Panc1 (cell line): ENCODE data around the gene HBS1L. TPM values are rescaled to one million over a fixed set of nuclear protein-coding genes. Genes with fewer than 3 reads are reported as not detected.
A peak's percentile ranks its signal among the peaks of the same experiment; 100 is the strongest.

Experiments used
- ATAC-seq: fragments of 200-7000 bp; cut with Tn5 transposase; 2 replicates; pipeline ENCODE4 v1.9.1; 2020; ENCODE audit warnings: mild to moderate bottlenecking, moderate library complexity
- BruUV-seq: library from RNA; stranded (reverse); fragments of 400-500 nt; replicated peaks from 2 replicates; lab custom pipeline; 2021; lab: Mats Ljungman, UMichigan
- CTCF ChIA-PET: fragments of 300-600 bp; sonication (Branson Sonifier 250); formaldehyde crosslinking; loops from one replicate; lab custom pipeline; 2022; ENCODE audit warnings: antibody characterized with exemption; lab: Charles Lee
- POLR2A ChIA-PET: fragments of 300-600 bp; sonication (Branson Sonifier 250); formaldehyde crosslinking; loops from one replicate; lab custom pipeline; 2022; ENCODE audit warnings: antibody characterized with exemption; lab: Charles Lee
- DNase-seq: peaks from one replicate; pipeline ENCODE4 v3.0.0-alpha.2; 2010; ENCODE audit warnings: low read depth, low spot score
- H3K27ac ChIP-seq: 2 replicates; pipeline ENCODE4 v1.5.1; 2011; ENCODE audit warnings: mild to moderate bottlenecking, low read length, inconsistent platforms
- H3K27me3 ChIP-seq: fragments of 200-500 bp; sonication (Bioruptor generic); 2 replicates; pipeline ENCODE4 v1.6.0; 2014; ENCODE audit warnings: low read length, inconsistent platforms; ENCODE audit not compliant: control insufficient read depth, insufficient read depth
- H3K36me3 ChIP-seq: fragments of 200-500 bp; sonication (Bioruptor generic); 2 replicates; pipeline ENCODE4 v1.5.1; 2014; ENCODE audit warnings: inconsistent platforms, mild to moderate bottlenecking, low read length, moderate library complexity; ENCODE audit not compliant: control insufficient read depth, insufficient read depth
- H3K4me1 ChIP-seq: 2 replicates; pipeline ENCODE4 v1.5.1; 2011; ENCODE audit warnings: inconsistent platforms, mild to moderate bottlenecking, low read length, moderate library complexity; ENCODE audit not compliant: control insufficient read depth, insufficient read depth
- H3K4me3 ChIP-seq, 2 experiments: 2 replicates each; pipeline ENCODE4 v1.5.1; 2011 to 2012; ENCODE audit warnings: low read depth in 2 of 2, low read length in 2 of 2, mild to moderate bottlenecking in 2 of 2, inconsistent platforms in 1 of 2, moderate library complexity in 1 of 2
- H3K9me3 ChIP-seq: fragments of 200-500 bp; sonication (Bioruptor generic); 2 replicates; pipeline ENCODE4 v1.5.1; 2014; ENCODE audit warnings: low read depth, mild to moderate bottlenecking, inconsistent platforms, low read length, moderate library complexity; ENCODE audit not compliant: control insufficient read depth, insufficient read depth
- POLR2AphosphoS5 ChIP-seq: IDR thresholded peaks from 2 replicates; pipeline ENCODE4 v1.6.1; 2012; ENCODE audit warnings: mild to moderate bottlenecking, low read depth, low read length, moderate library complexity
- SIN3A ChIP-seq: IDR thresholded peaks from 2 replicates; pipeline ENCODE4 v1.6.1; 2012; ENCODE audit warnings: low read depth, mild to moderate bottlenecking, low read length, moderate library complexity, borderline replicate concordance; ENCODE audit not compliant: insufficient read depth
- TCF7L2 ChIP-seq: IDR thresholded peaks from 2 replicates; pipeline ENCODE4 v1.6.1; 2011; ENCODE audit warnings: mild to moderate bottlenecking, low read depth, low read length, inconsistent platforms
- in situ Hi-C: cut with HindIII; loops from 2 replicates; pipeline ENCODE4 v1.10.0; 2016; ENCODE audit warnings: low sequenced_read_pairs, low pct_unique_long_range_greater_than_20kb
- intact Hi-C: fragments of 100-400 bp; cut with micrococcal nuclease; formaldehyde crosslinking; loops from one replicate; pipeline ENCODE4 v1.10.0; 2022; ENCODE audit not compliant: unreplicated experiment
- total RNA-seq: library from RNA; stranded (reverse); gene quantifications from one replicate; pipeline ENCODE4 v1.2.1, GENCODE V29; 2021; ENCODE audit not compliant: unreplicated experiment
- TF ChIP-seq, protein P1 (sequence below): fragments of 450-650 bp; IDR thresholded peaks from 2 replicates; pipeline ENCODE4 v1.5.1; 2017; ENCODE audit warnings: mild to moderate bottlenecking
- TF ChIP-seq, protein P2 (sequence below), 2 experiments: IDR thresholded peaks; 2 replicates each; pipeline ENCODE4 v1.6.1; 2011 to 2012; ENCODE audit warnings: low read depth in 2 of 2, control low read depth in 1 of 2, low read length in 1 of 2, mild to moderate bottlenecking in 1 of 2, moderate library complexity in 1 of 2; ENCODE audit not compliant: insufficient read depth in 1 of 2

The HBS1L gene
- total RNA-seq, 1 experiment from 2014 or later, result 79.2 TPM

DNA sequence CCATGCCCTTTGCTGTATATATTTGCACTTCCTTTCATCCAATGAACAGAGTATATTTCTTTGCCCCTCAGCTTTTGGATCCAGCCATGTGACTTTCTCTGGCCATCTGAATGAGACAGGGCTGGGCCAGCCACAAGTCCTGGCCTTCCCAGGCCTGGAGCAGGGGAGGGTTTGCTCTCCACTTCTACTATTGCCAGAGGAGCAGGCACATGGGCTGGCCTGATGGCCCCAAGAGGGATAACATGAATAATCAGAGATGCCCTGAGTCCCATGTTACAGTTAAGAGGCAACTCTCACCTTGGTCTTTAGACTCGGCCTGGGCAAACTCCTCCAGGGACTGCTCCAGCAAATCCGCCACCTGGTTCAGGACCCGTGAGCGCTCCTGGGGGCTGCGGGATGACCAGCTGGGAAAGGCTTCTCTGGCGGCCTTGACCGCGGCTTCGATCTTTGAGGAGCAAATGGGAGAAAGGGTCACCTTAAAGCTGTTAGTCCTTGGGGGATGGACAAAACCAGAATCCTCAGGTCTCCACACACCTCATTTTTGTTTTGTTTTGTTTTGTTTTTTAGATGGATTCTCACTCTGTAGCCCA lies 111.0 kb downstream of the HBS1L start:
- H3K4me3 ChIP-seq, result no peak overlapping the region
- ATAC-seq (no peak), DNase-seq (no peak)
- H3K27ac ChIP-seq, result no peak overlapping the region
- POLR2A ChIA-PET, result no interaction called here
- H3K4me1 ChIP-seq, result no peaks in the 10 kb centered on the region
- in situ Hi-C loops, result no loop called here
- H3K36me3 ChIP-seq, result no peaks in the 10 kb centered on the region
- no TSS peak for BruUV-seq
- CTCF ChIA-PET, result no interaction called here
- no peak for TF ChIP-seq POLR2AphosphoS5
- TF ChIP-seq, protein P1, sequence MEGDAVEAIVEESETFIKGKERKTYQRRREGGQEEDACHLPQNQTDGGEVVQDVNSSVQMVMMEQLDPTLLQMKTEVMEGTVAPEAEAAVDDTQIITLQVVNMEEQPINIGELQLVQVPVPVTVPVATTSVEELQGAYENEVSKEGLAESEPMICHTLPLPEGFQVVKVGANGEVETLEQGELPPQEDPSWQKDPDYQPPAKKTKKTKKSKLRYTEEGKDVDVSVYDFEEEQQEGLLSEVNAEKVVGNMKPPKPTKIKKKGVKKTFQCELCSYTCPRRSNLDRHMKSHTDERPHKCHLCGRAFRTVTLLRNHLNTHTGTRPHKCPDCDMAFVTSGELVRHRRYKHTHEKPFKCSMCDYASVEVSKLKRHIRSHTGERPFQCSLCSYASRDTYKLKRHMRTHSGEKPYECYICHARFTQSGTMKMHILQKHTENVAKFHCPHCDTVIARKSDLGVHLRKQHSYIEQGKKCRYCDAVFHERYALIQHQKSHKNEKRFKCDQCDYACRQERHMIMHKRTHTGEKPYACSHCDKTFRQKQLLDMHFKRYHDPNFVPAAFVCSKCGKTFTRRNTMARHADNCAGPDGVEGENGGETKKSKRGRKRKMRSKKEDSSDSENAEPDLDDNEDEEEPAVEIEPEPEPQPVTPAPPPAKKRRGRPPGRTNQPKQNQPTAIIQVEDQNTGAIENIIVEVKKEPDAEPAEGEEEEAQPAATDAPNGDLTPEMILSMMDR, result no peak
- no peak for TF ChIP-seq SIN3A
- no peak for TF ChIP-seq TCF7L2
- TF ChIP-seq, protein P2, sequence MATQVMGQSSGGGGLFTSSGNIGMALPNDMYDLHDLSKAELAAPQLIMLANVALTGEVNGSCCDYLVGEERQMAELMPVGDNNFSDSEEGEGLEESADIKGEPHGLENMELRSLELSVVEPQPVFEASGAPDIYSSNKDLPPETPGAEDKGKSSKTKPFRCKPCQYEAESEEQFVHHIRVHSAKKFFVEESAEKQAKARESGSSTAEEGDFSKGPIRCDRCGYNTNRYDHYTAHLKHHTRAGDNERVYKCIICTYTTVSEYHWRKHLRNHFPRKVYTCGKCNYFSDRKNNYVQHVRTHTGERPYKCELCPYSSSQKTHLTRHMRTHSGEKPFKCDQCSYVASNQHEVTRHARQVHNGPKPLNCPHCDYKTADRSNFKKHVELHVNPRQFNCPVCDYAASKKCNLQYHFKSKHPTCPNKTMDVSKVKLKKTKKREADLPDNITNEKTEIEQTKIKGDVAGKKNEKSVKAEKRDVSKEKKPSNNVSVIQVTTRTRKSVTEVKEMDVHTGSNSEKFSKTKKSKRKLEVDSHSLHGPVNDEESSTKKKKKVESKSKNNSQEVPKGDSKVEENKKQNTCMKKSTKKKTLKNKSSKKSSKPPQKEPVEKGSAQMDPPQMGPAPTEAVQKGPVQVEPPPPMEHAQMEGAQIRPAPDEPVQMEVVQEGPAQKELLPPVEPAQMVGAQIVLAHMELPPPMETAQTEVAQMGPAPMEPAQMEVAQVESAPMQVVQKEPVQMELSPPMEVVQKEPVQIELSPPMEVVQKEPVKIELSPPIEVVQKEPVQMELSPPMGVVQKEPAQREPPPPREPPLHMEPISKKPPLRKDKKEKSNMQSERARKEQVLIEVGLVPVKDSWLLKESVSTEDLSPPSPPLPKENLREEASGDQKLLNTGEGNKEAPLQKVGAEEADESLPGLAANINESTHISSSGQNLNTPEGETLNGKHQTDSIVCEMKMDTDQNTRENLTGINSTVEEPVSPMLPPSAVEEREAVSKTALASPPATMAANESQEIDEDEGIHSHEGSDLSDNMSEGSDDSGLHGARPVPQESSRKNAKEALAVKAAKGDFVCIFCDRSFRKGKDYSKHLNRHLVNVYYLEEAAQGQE (IDR thresholded peaks at IDR 0.05; ENCODE audit: insufficient read depth in 1 of 2, low read depth in 2 of 2, low read length in 1 of 2), result no peak
- no peaks in the 10 kb centered on the region for H3K9me3 ChIP-seq
- H3K27me3 ChIP-seq, result no peaks in the 10 kb centered on the region
- intact Hi-C loops, result loop anchor here (5.0 kb wide), 1 partner anchor 786 kb away; no protein-coding TSS in a partner anchor

DNA sequence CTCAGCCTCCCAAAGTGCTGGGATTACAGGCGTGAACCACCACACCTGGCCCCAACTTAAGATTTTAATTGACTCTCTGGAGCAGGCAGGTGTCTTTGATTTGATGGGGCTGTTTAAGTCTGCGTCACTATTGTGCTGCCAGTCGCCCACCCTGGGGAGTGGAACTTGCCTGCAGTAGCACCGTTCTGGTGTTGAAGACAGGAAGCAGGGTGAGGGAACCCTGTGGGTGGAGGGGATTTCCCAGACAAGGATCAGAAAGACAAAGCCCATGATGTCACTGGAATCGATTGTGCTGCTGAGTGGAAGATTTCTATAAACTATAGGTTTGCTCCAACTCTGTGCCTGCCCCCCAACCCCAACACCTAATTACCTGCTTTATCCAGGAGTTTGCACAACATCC lies 115.7 kb downstream of the HBS1L start:
- Histone ChIP-seq H3K27me3 (no peaks in the 10 kb centered on the region), H3K36me3 (no peaks in the 10 kb centered on the region), H3K9me3 (no peaks in the 10 kb centered on the region), H3K4me1 (peaks cover 2% of the 10 kb centered on the region; the same call in 1 of the 2 replicates), H3K27ac (no peak overlapping the region), H3K4me3 (no peak overlapping the region)
- ChIA-PET POLR2A (no interaction called here), CTCF (no interaction called here)
- DNase-seq (no peak), ATAC-seq (no peak)
- in situ Hi-C loops (no loop called here), intact Hi-C loops (no loop called here)
- TF ChIP-seq TCF7L2 (no peak), SIN3A (no peak)
- no TSS peak for BruUV-seq

DNA sequence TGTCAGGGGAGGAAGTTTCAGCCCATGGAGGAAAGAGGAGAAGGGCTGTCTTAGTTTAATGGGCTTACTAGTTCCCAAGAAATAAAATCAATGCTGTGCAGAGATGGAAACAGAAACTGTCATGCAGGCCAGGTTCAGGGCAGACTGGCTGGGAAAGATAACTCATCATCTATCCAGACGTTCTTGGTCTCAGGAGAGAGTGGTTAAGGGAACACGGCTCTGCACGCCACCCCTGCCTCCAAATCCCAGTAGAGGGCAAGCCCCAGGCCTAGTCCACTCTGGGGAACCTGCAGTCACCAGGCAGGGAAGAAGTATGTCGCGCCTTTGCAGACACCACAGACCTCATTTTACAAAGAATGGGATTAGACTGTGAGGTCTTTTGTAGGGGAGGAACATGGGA lies 117.2 kb downstream of the HBS1L start:
- no peaks in the 10 kb centered on the region for H3K9me3 ChIP-seq
- CTCF ChIA-PET, result no interaction called here
- no TSS peak for BruUV-seq
- H3K27ac ChIP-seq, result peak overlapping the region; percentile 46
- TF ChIP-seq, protein P2 (IDR thresholded peaks at IDR 0.05; ENCODE audit: insufficient read depth in 1 of 2, low read depth in 2 of 2, low read length in 1 of 2), result no peak
- TF ChIP-seq POLR2AphosphoS5 (no peak), TCF7L2 (no peak), SIN3A (no peak)
- TF ChIP-seq, protein P1, result no peak
- ATAC-seq, result peak; percentile 28; the same call in 1 of the 2 replicates
- DNase-seq, result no peak
- H3K36me3 ChIP-seq, result no peaks in the 10 kb centered on the region
- POLR2A ChIA-PET, result no interaction called here
- no peaks in the 10 kb centered on the region for H3K27me3 ChIP-seq
- in situ Hi-C loops (no loop called here), intact Hi-C loops (no loop called here)
- H3K4me3 ChIP-seq, result no peak overlapping the region
- H3K4me1 ChIP-seq, result peaks cover 2% of the 10 kb centered on the region; the same call in 1 of the 2 replicates
